Transverse colon (tissue), 4 donors: ENCODE results near the gene TMEM117. TPM values are rescaled to one million over a fixed set of nuclear protein-coding genes. Genes with fewer than 3 reads are reported as not detected.

Experiments
- DNase-seq: peaks from one replicate; pipeline ENCODE4 v3.0.0-alpha.2; 2019
- H3K27ac ChIP-seq, 4 donors: fragments of 200-600 bp; sonication (generic); 2 replicates each; pipeline ENCODE4 v1.5.1; 2016 to 2018; ENCODE audit warnings: inconsistent platforms in 4 of 4
- H3K27me3 ChIP-seq: fragments of 200-600 bp; sonication (generic); 2 replicates; pipeline ENCODE4 v1.5.1; 2017; ENCODE audit warnings: inconsistent platforms
- H3K36me3 ChIP-seq, 4 donors: fragments of 200-600 bp; sonication (generic); 2 replicates each; pipeline ENCODE4 v1.5.1; 2017 to 2019; ENCODE audit warnings: inconsistent platforms in 4 of 4
- H3K4me1 ChIP-seq, 4 donors: fragments of 200-600 bp; sonication (generic); 2 replicates each; pipeline ENCODE4 v1.5.1; 2017 to 2020; ENCODE audit warnings: inconsistent platforms in 4 of 4
- H3K4me3 ChIP-seq, 4 donors: fragments of 200-600 bp; sonication (generic); 1 replicate in 1 of 4; 2 replicates in 3 of 4; pipeline versions ENCODE4 v1.5.1 to v1.6.1; 2017 to 2019; ENCODE audit warnings: inconsistent platforms in 4 of 4
- H3K9me3 ChIP-seq, 2 donors: fragments of 200-600 bp; sonication (generic); 2 replicates each; pipeline ENCODE4 v1.5.1; 2017 to 2019; ENCODE audit warnings: inconsistent platforms in 2 of 2
- EP300 ChIP-seq: sonication (generic); formaldehyde crosslinking; IDR thresholded peaks from one replicate; pipeline ENCODE4 v1.6.1; 2017; ENCODE audit warnings: antibody characterized with exemption, low read depth
- POLR2A ChIP-seq: fragments of 450-650 bp; IDR thresholded peaks from one replicate; pipeline ENCODE4 v1.6.1; 2016; ENCODE audit warnings: antibody characterized with exemption, mild to moderate bottlenecking, moderate library complexity
- POLR2AphosphoS5 ChIP-seq, 3 donors: sonication (generic); formaldehyde crosslinking; IDR thresholded peaks; one replicate each; pipeline ENCODE4 v1.6.1; 2016; ENCODE audit warnings: antibody characterized with exemption in 3 of 3
- whole genome bisulfite sequencing, 2 donors: methylation state at CpG; one replicate each; pipeline ENCODE4 v1.1.5; 2018; ENCODE audit warnings: low coverage in 1 of 2; 5-methylcytosine and 5-hydroxymethylcytosine counted together
- in situ Hi-C, 4 donors: fragments of 200-750 bp; cut with MboI; loops; one replicate each; pipeline versions ENCODE4 v1.15.0 to v1.15.1; 2017; ENCODE audit warnings: low sequenced_read_pairs in 3 of 4, low pct_ligation_motif_present in 1 of 4, low pct_unique_long_range_greater_than_20kb in 1 of 4
- intact Hi-C: fragments of 100-400 bp; cut with DNase I; formaldehyde crosslinking; loops from one replicate; pipeline ENCODE4 v1.15.1; 2023; ENCODE audit warnings: low total_unique reads
- total RNA-seq, 4 donors: library from RNA; depleted of rRNA; stranded (reverse); fragments of >200 nt; gene quantifications; one replicate each; pipeline ENCODE4 v1.1.0, GENCODE V29; 2016
- TF ChIP-seq, protein P1 (sequence below), 5 experiments: fragments of 200-600 bp in 3 of 5; fragments of 450-650 bp in 2 of 5; sonication (generic) in 3 of 5; IDR thresholded peaks; 1 replicate in 2 of 5; 2 replicates in 3 of 5; pipeline ENCODE4 v1.5.1; 2016 to 2017; ENCODE audit warnings: antibody characterized with exemption in 5 of 5, inconsistent platforms in 3 of 5, mild to moderate bottlenecking in 2 of 5, moderate library complexity in 1 of 5

Gene TMEM117
- total RNA-seq, 4 donors from 2014 or later = 0.40 to 92.8 (median 25.6) TPM

DNA sequence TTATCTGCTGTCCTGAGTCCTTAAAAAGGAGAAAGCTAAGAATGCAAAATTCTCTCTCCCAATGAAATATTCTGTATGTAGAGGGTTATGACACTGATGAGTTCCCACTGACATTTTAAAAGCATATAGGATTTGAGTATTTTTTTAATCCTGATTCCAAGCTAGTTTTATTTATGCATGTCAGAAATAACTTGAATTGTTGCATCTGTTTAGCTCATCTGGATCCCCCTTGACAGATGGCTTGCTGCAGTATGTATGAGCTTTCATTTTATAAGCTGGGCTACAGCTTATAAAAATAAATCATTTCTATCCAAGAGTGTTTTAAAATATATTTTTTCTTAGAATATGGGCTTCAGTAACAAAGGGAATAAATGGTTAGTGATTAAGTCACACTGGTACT is 545.0 kb downstream of the TMEM117 start:
- no peaks in the 10 kb centered on the region for H3K36me3 ChIP-seq
- no peak for TF ChIP-seq POLR2AphosphoS5 (IDR thresholded peaks at IDR 0.05)
- TF ChIP-seq, protein P1, sequence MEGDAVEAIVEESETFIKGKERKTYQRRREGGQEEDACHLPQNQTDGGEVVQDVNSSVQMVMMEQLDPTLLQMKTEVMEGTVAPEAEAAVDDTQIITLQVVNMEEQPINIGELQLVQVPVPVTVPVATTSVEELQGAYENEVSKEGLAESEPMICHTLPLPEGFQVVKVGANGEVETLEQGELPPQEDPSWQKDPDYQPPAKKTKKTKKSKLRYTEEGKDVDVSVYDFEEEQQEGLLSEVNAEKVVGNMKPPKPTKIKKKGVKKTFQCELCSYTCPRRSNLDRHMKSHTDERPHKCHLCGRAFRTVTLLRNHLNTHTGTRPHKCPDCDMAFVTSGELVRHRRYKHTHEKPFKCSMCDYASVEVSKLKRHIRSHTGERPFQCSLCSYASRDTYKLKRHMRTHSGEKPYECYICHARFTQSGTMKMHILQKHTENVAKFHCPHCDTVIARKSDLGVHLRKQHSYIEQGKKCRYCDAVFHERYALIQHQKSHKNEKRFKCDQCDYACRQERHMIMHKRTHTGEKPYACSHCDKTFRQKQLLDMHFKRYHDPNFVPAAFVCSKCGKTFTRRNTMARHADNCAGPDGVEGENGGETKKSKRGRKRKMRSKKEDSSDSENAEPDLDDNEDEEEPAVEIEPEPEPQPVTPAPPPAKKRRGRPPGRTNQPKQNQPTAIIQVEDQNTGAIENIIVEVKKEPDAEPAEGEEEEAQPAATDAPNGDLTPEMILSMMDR (IDR thresholded peaks at IDR 0.05) = no peak
- no peak for TF ChIP-seq POLR2A
- no peak for TF ChIP-seq EP300
- no peaks in the 10 kb centered on the region for H3K9me3 ChIP-seq
- H3K27me3 ChIP-seq = no peaks in the 10 kb centered on the region
- no peaks in the 10 kb centered on the region for H3K4me1 ChIP-seq
- DNase-seq = no peak
- no peak overlapping the region for H3K27ac ChIP-seq
- H3K4me3 ChIP-seq = no peak overlapping the region
- in situ Hi-C loops (no loop called here), intact Hi-C loops (no loop called here)

DNA sequence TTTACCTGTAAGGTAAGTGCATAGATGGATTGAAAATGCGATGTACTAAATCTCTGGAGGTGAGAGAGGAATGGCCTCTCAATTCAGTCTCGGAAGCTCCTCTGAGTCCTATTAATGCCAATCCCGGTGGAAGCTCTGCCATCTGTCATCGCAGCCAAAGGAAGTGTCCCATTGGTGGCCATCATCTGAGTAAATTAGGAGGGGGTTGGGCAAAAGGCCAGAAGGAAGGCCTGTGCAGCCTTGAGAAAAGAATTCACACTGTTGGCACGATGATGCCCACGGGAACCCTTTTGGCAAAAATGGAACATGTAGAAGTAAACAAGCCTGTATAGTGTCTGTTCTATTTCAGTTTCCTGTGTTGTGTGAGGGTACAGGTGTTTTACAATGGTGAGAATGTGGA is 545.5 kb downstream of the TMEM117 start:
- no peaks in the 10 kb centered on the region for H3K27me3 ChIP-seq
- WGBS, 2 donors = 84 to 86% methylated on average over 6 of the region's 6 CpGs
- H3K27ac ChIP-seq = no peak overlapping the region
- in situ Hi-C loops (no loop called here), intact Hi-C loops (no loop called here)
- H3K9me3 ChIP-seq = no peaks in the 10 kb centered on the region
- TF ChIP-seq POLR2A (no peak), EP300 (no peak), POLR2AphosphoS5 (IDR thresholded peaks at IDR 0.05) (no peak)
- TF ChIP-seq, protein P1 (IDR thresholded peaks at IDR 0.05) = no peak
- H3K4me3 ChIP-seq = no peak overlapping the region
- no peaks in the 10 kb centered on the region for H3K4me1 ChIP-seq
- H3K36me3 ChIP-seq = no peaks in the 10 kb centered on the region
- no peak for DNase-seq

GRCh38 chr12:44384136-44384535 is 548.3 kb downstream of the TMEM117 start:
- intact Hi-C loops = no loop called here
- in situ Hi-C loops = no loop called here
- no peak for DNase-seq
- H3K27me3 ChIP-seq = no peaks in the 10 kb centered on the region
- H3K9me3 ChIP-seq = no peaks in the 10 kb centered on the region
- no peak overlapping the region for H3K4me3 ChIP-seq
- H3K36me3 ChIP-seq = no peaks in the 10 kb centered on the region
- 68 to 78% methylated on average over 3 of the region's 3 CpGs for WGBS, 2 donors
- H3K27ac ChIP-seq = no peak overlapping the region
- H3K4me1 ChIP-seq = no peaks in the 10 kb centered on the region
- TF ChIP-seq, protein P1 (IDR thresholded peaks at IDR 0.05) = no peak
- TF ChIP-seq POLR2AphosphoS5 (IDR thresholded peaks at IDR 0.05) = no peak
- no peak for TF ChIP-seq POLR2A
- TF ChIP-seq EP300 = no peak

GRCh38 chr12:44385964-44386363 is 550.1 kb downstream of the TMEM117 start:
- in situ Hi-C loops = no loop called here
- TF ChIP-seq, protein P1 (IDR thresholded peaks at IDR 0.05) = no peak
- TF ChIP-seq POLR2AphosphoS5 (IDR thresholded peaks at IDR 0.05) (no peak), EP300 (no peak), POLR2A (no peak)

More at GRCh38 chr12:44385964-44386363, 550.1 kb downstream of the TMEM117 start:
- Histone ChIP-seq H3K9me3 (no peaks in the 10 kb centered on the region), H3K27ac (no peak overlapping the region), H3K4me3 (no peak overlapping the region), H3K27me3 (no peaks in the 10 kb centered on the region), H3K36me3 (no peaks in the 10 kb centered on the region), H3K4me1 (no peaks in the 10 kb centered on the region)
- DNase-seq = no peak
- intact Hi-C loops = no loop called here
- WGBS, 2 donors = 66 to 69% methylated on average over 3 to 4 of the region's 4 CpGs
